Liver (tissue), 3 donors: ENCODE measurements around the gene RACGAP1.

Experiments used
- ATF3 ChIP-seq: IDR thresholded peaks from 2 replicates; pipeline ENCODE4 v1.6.1; 2016; ENCODE audit warnings: antibody characterized with exemption
- CTCF ChIP-seq: fragments of 150-350 bp; IDR thresholded peaks from 2 replicates; pipeline ENCODE4 v1.5.1; 2017; ENCODE audit warnings: improper control_type of control experiment, low read depth, low read length; ENCODE audit not compliant: missing input control
- JUND ChIP-seq, 2 donors: IDR thresholded peaks; 2 replicates each; pipeline ENCODE4 v1.6.1; 2016; ENCODE audit warnings: antibody characterized with exemption in 2 of 2
- RAD21 ChIP-seq, 2 donors: IDR thresholded peaks; 2 replicates each; pipeline ENCODE4 v1.6.1; 2016; ENCODE audit warnings: antibody characterized with exemption in 2 of 2, mild to moderate bottlenecking in 2 of 2
- REST ChIP-seq: IDR thresholded peaks from 2 replicates; pipeline ENCODE4 v1.6.1; 2016; ENCODE audit warnings: antibody characterized with exemption, mild to moderate bottlenecking
- RXRA ChIP-seq, 2 donors: IDR thresholded peaks; 2 replicates each; pipeline ENCODE4 v1.6.1; 2017 to 2018; ENCODE audit warnings: antibody characterized with exemption in 2 of 2, mild to moderate bottlenecking in 1 of 2
- SP1 ChIP-seq: IDR thresholded peaks from 2 replicates; pipeline ENCODE4 v1.6.1; 2018; ENCODE audit warnings: antibody characterized with exemption, mild to moderate bottlenecking
- TAF1 ChIP-seq: conservative IDR thresholded peaks from 2 replicates; pipeline ENCODE4 v1.6.1; 2016; ENCODE audit warnings: antibody characterized with exemption, mild to moderate bottlenecking
- YY1 ChIP-seq: IDR thresholded peaks from 2 replicates; pipeline ENCODE4 v1.6.1; 2016; ENCODE audit warnings: antibody characterized with exemption, mild to moderate bottlenecking
- TF ChIP-seq, protein P1 (sequence below): IDR thresholded peaks from 2 replicates; pipeline ENCODE4 v1.6.1; 2016; ENCODE audit warnings: antibody characterized with exemption
- donor health status: healthy.
- donor health status: healthy.

GRCh38 chr12:50055831-50056638 lies 30.7 kb upstream of the RACGAP1 start:
- no peak for TF ChIP-seq TAF1
- no peak for TF ChIP-seq SP1
- TF ChIP-seq CTCF: peak; percentile 91
- no peak for TF ChIP-seq RXRA (IDR thresholded peaks at IDR 0.05)
- no peak for TF ChIP-seq YY1
- TF ChIP-seq, protein P1, sequence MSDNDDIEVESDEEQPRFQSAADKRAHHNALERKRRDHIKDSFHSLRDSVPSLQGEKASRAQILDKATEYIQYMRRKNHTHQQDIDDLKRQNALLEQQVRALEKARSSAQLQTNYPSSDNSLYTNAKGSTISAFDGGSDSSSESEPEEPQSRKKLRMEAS: no peak
- no peak for TF ChIP-seq JUND (IDR thresholded peaks at IDR 0.05)
- no peak for TF ChIP-seq ATF3
- TF ChIP-seq RAD21 (IDR thresholded peaks at IDR 0.05): peak; percentile 83 to 86
- TF ChIP-seq REST: no peak
